ENCODE measurements around the gene GBX2.
"Not testable (repeated sequence)": the region's sequence is repeated elsewhere in the genome, so short reads cannot be mapped to it uniquely, and the experiment has no call there.

Gene GBX2

GRCh38 chr2:236141616-236142015 is 26.6 kb downstream of the GBX2 start:
- H3K27ac ChIP-seq (ENCODE audit: low read depth, low read length); H3K4me1 ChIP-seq (ENCODE audit: insufficient read depth, low read length); H3K4me3 ChIP-seq (ENCODE audit: low read length); H3K9ac ChIP-seq (ENCODE audit: low read depth, low read length); H3K36me3 ChIP-seq (ENCODE audit: insufficient read depth, low read length); H3K9me3 ChIP-seq (ENCODE audit: insufficient read depth, low read depth, low read length): not testable (repeated sequence)
- 92% methylated on average over 11 of the region's 11 CpGs for WGBS
- peaks cover 24% of the 10 kb centered on the region for H3K27me3 ChIP-seq (ENCODE audit: insufficient read depth, low read length)

DNA sequence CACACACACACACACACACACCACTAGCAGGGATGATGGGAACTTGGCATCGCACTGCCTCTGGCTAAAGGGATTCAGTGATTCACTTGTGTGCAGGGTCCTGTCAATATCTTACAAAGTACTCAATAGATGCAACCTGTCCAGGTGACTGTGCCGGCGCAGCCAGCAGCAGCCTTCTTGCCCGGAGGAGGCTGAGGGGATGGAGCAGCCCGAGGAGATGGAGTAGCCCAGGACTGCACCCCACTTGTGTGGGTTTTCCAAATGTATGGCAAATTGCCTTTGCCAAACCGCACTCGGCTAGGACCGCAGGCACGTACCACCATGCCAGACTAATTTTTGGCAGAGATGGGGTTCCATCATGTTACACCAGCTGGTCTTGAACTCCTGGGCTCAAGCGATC is 31.1 kb downstream of the GBX2 start:
- no peak overlapping the region for H3K27ac ChIP-seq (ENCODE audit: low read depth, low read length)
- 97% methylated on average over 10 of the region's 10 CpGs for WGBS

GRCh38 chr2:236136538-236136937 is 31.6 kb downstream of the GBX2 start:
- Histone ChIP-seq H3K9me3 (ENCODE audit: insufficient read depth, low read depth, low read length) (no peaks in the 10 kb centered on the region), H3K4me1 (ENCODE audit: insufficient read depth, low read length) (no peaks in the 10 kb centered on the region), H3K27ac (ENCODE audit: low read depth, low read length) (no peak overlapping the region), H3K36me3 (ENCODE audit: insufficient read depth, low read length) (no peaks in the 10 kb centered on the region), H3K9ac (ENCODE audit: low read depth, low read length) (no peak overlapping the region), H3K4me3 (ENCODE audit: low read length) (no peak overlapping the region), H3K27me3 (ENCODE audit: insufficient read depth, low read length) (no peaks in the 10 kb centered on the region)
- 94% methylated on average over 19 of the region's 19 CpGs for WGBS

More for the DNA sequence above, 31.1 kb downstream of the GBX2 start:
- Histone ChIP-seq H3K4me3 (ENCODE audit: low read length) (no peak overlapping the region), H3K9ac (ENCODE audit: low read depth, low read length) (no peak overlapping the region), H3K9me3 (ENCODE audit: insufficient read depth, low read depth, low read length) (no peaks in the 10 kb centered on the region), H3K4me1 (ENCODE audit: insufficient read depth, low read length) (no peaks in the 10 kb centered on the region), H3K27me3 (ENCODE audit: insufficient read depth, low read length) (no peaks in the 10 kb centered on the region), H3K36me3 (ENCODE audit: insufficient read depth, low read length) (no peaks in the 10 kb centered on the region)

GRCh38 chr2:236133410-236134012 is 34.7 kb downstream of the GBX2 start:
- no peaks in the 10 kb centered on the region for H3K27me3 ChIP-seq (ENCODE audit: insufficient read depth, low read length)
- no peaks in the 10 kb centered on the region for H3K9me3 ChIP-seq (ENCODE audit: insufficient read depth, low read depth, low read length)
- no peak overlapping the region for H3K4me3 ChIP-seq (ENCODE audit: low read length)
- 84% methylated on average over 10 of the region's 12 CpGs for WGBS
- H3K9ac ChIP-seq (ENCODE audit: low read depth, low read length), result no peak overlapping the region
- no peaks in the 10 kb centered on the region for H3K36me3 ChIP-seq (ENCODE audit: insufficient read depth, low read length)
- no peak overlapping the region for H3K27ac ChIP-seq (ENCODE audit: low read depth, low read length)
- H3K4me1 ChIP-seq (ENCODE audit: insufficient read depth, low read length), result peaks cover 5% of the 10 kb centered on the region; the same call in 1 of the 2 replicates

DNA sequence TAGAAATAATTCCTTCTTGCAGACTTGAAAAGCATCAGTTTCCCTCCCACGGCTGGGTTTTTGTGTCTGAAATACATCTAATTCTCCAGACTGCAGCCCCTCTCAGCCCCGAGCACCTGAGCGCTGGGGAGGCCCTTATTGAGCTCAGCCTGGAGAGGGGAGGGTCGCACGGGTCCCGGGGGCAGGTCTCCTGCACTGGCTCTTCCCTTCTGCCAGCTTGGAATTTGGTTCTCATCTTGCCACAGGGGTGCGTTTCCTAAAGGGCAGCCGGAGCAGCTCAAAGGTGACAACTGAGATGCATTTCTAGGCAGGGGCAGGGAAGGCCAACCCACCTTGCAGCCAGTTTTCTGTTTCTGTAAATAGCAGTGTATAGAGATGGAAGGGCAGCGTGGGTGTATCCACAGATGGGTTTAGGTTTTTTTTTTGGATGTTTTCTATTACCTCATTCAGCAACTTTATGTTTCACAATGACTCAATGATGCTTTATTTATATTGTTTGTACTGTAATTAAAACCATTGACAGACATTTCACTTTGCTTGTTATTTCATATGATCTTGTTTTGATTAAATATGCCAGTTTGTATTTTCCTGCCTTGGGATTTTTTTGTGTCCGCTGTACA is 37.0 kb downstream of the GBX2 start:
- Histone ChIP-seq H3K4me3 (ENCODE audit: low read length) (no peak overlapping the region), H3K27ac (ENCODE audit: low read depth, low read length) (no peak overlapping the region), H3K4me1 (ENCODE audit: insufficient read depth, low read length) (peaks cover 13% of the 10 kb centered on the region; the same call in 1 of the 2 replicates), H3K36me3 (ENCODE audit: insufficient read depth, low read length) (no peaks in the 10 kb centered on the region), H3K9ac (ENCODE audit: low read depth, low read length) (no peak overlapping the region), H3K27me3 (ENCODE audit: insufficient read depth, low read length) (no peaks in the 10 kb centered on the region), H3K9me3 (ENCODE audit: insufficient read depth, low read depth, low read length) (no peaks in the 10 kb centered on the region)
- WGBS, result 74% methylated on average over 10 of the region's 10 CpGs

DNA sequence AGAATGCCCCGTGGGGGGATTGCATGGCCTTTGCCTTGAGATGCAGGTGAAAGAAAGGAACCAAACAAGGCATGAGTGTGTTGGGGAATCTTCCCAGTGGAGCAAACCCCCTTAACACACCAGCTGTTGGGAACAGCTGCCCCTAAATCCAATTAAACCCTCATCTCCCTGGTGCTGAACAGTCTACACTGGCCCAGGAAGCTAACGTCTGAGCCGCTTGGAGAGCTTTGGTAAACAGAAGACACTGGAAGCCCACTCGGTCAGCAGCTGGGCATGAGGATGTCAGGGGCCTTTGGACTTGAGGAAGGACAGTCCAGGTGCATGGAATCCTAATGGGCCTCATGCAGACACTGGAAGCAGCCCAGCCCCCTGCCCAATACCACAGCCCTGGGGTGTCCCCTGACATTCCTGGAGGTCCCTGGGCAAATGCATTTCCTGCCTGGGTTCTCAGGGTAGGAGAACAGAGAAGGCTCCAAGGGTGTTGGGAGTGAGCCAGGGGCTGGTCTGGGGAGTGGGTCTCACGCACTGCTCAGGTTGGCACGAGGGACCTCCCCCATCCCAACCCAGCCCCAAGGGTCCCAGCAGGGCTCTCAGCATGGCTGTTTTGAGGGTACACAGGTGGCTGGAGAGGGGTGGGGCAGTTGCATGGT is 37.7 kb downstream of the GBX2 start:
- Histone ChIP-seq H3K9ac (ENCODE audit: low read depth, low read length) (no peak overlapping the region), H3K36me3 (ENCODE audit: insufficient read depth, low read length) (no peaks in the 10 kb centered on the region), H3K4me1 (ENCODE audit: insufficient read depth, low read length) (peaks cover 13% of the 10 kb centered on the region; the same call in 1 of the 2 replicates), H3K4me3 (ENCODE audit: low read length) (no peak overlapping the region), H3K27ac (ENCODE audit: low read depth, low read length) (no peak overlapping the region), H3K27me3 (ENCODE audit: insufficient read depth, low read length) (no peaks in the 10 kb centered on the region), H3K9me3 (ENCODE audit: insufficient read depth, low read depth, low read length) (no peaks in the 10 kb centered on the region)
- WGBS, result 92% methylated on average over 5 of the region's 6 CpGs

DNA sequence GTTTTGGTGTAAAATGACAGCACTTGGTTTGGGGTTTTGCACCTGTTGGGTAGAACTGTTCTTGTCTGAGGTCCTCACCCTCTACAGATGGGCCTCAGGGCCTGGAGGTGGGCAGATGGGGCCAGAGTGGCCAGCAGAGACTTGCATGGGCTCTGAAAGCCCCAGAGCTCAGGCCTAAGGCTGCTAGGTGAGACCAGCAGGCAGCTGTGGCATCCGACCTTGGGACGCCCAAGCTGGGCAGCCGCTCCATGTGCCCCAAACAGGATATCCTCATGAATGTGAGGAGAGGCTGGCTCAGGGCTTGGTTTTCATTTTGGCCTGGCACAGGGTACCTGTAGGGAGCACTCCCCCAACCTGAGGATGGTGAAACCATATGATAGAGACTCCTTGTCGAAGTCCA is 38.3 kb downstream of the GBX2 start:
- Histone ChIP-seq H3K9ac (ENCODE audit: low read depth, low read length) (no peak overlapping the region), H3K27ac (ENCODE audit: low read depth, low read length) (no peak overlapping the region), H3K36me3 (ENCODE audit: insufficient read depth, low read length) (no peaks in the 10 kb centered on the region; the same call in 1 of the 2 replicates), H3K4me3 (ENCODE audit: low read length) (no peak overlapping the region), H3K9me3 (ENCODE audit: insufficient read depth, low read depth, low read length) (no peaks in the 10 kb centered on the region), H3K27me3 (ENCODE audit: insufficient read depth, low read length) (no peaks in the 10 kb centered on the region), H3K4me1 (ENCODE audit: insufficient read depth, low read length) (peaks cover 13% of the 10 kb centered on the region; the same call in 1 of the 2 replicates)
- 96% methylated on average over 4 of the region's 4 CpGs for WGBS

GRCh38 chr2:236128321-236128720 is 39.9 kb downstream of the GBX2 start:
- peaks cover 13% of the 10 kb centered on the region; the same call in 1 of the 2 replicates for H3K4me1 ChIP-seq (ENCODE audit: insufficient read depth, low read length)
- H3K36me3 ChIP-seq (ENCODE audit: insufficient read depth, low read length), result no peaks in the 10 kb centered on the region; the same call in 1 of the 2 replicates
- H3K4me3 ChIP-seq (ENCODE audit: low read length), result no peak overlapping the region
- H3K27me3 ChIP-seq (ENCODE audit: insufficient read depth, low read length), result no peaks in the 10 kb centered on the region
- no peak overlapping the region for H3K9ac ChIP-seq (ENCODE audit: low read depth, low read length)
- WGBS, result 91% methylated on average over 17 of the region's 17 CpGs
- no peaks in the 10 kb centered on the region for H3K9me3 ChIP-seq (ENCODE audit: insufficient read depth, low read depth, low read length)
- no peak overlapping the region for H3K27ac ChIP-seq (ENCODE audit: low read depth, low read length)

GRCh38 chr2:236127010-236127409 is 41.2 kb downstream of the GBX2 start:
- whole genome bisulfite sequencing, result 91% methylated on average over 11 of the region's 11 CpGs
- H3K27me3 ChIP-seq (ENCODE audit: insufficient read depth, low read length), result no peaks in the 10 kb centered on the region
- H3K9me3 ChIP-seq (ENCODE audit: insufficient read depth, low read depth, low read length), result no peaks in the 10 kb centered on the region
- no peak overlapping the region for H3K4me3 ChIP-seq (ENCODE audit: low read length)
- H3K4me1 ChIP-seq (ENCODE audit: insufficient read depth, low read length), result peaks cover 13% of the 10 kb centered on the region; the same call in 1 of the 2 replicates
- H3K36me3 ChIP-seq (ENCODE audit: insufficient read depth, low read length), result no peaks in the 10 kb centered on the region; the same call in 1 of the 2 replicates
- no peak overlapping the region for H3K9ac ChIP-seq (ENCODE audit: low read depth, low read length)
- H3K27ac ChIP-seq (ENCODE audit: low read depth, low read length), result no peak overlapping the region

DNA sequence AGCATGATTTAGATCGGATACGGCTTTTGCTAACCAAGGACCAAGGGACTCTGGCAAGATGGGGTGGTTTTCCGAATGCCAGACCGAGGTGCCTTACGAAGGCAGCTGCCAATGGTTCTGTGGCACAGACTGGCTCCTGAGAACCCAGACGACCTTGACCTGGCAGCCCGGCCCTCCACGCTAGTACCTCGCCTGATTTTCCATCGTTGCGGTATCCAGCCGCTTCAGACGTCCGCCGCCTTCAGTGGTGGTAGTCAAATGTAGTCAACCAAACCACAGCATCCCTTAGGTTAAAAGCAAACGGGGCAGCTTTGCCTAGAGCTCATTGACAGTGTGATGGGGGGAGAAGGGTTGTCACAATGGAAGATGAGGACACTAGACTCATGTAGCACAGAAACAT is 42.6 kb downstream of the GBX2 start:
- no peaks in the 10 kb centered on the region for H3K9me3 ChIP-seq (ENCODE audit: insufficient read depth, low read depth, low read length)
- peaks cover 13% of the 10 kb centered on the region; the same call in 1 of the 2 replicates for H3K4me1 ChIP-seq (ENCODE audit: insufficient read depth, low read length)
- H3K9ac ChIP-seq (ENCODE audit: low read depth, low read length), result no peak overlapping the region
- H3K36me3 ChIP-seq (ENCODE audit: insufficient read depth, low read length), result no peaks in the 10 kb centered on the region; the same call in 1 of the 2 replicates
- H3K4me3 ChIP-seq (ENCODE audit: low read length), result no peak overlapping the region
- no peak overlapping the region for H3K27ac ChIP-seq (ENCODE audit: low read depth, low read length)
- 94% methylated on average over 16 of the region's 16 CpGs for WGBS
- no peaks in the 10 kb centered on the region for H3K27me3 ChIP-seq (ENCODE audit: insufficient read depth, low read length)

GRCh38 chr2:236124182-236124893 is 43.8 kb downstream of the GBX2 start:
- no peaks in the 10 kb centered on the region; the same call in 1 of the 2 replicates for H3K36me3 ChIP-seq (ENCODE audit: insufficient read depth, low read length)
- H3K9ac ChIP-seq (ENCODE audit: low read depth, low read length), result no peak overlapping the region; the same call in 1 of the 2 replicates
- H3K4me1 ChIP-seq (ENCODE audit: insufficient read depth, low read length), result peaks cover 8% of the 10 kb centered on the region; the same call in 1 of the 2 replicates
- peaks cover 11% of the 10 kb centered on the region; the same call in 1 of the 2 replicates for H3K27me3 ChIP-seq (ENCODE audit: insufficient read depth, low read length)
- 96% methylated on average over 30 of the region's 30 CpGs for WGBS
- H3K9me3 ChIP-seq (ENCODE audit: insufficient read depth, low read depth, low read length), result no peaks in the 10 kb centered on the region
- no peak overlapping the region for H3K27ac ChIP-seq (ENCODE audit: low read depth, low read length)
- H3K4me3 ChIP-seq (ENCODE audit: low read length), result no peak overlapping the region
